CD1c-positive myeloid dendritic cell (primary cell): ENCODE measurements around the gene TBCA.
"Not testable (repeated sequence)": the region's sequence is repeated elsewhere in the genome, so short reads cannot be mapped to it uniquely, and the experiment has no call there.

Experiments
- DNase-seq: peaks from one replicate; pipeline ENCODE4 v3.0.0-alpha.2; 2016; ENCODE audit errors: extremely low spot score

The TBCA gene

DNA sequence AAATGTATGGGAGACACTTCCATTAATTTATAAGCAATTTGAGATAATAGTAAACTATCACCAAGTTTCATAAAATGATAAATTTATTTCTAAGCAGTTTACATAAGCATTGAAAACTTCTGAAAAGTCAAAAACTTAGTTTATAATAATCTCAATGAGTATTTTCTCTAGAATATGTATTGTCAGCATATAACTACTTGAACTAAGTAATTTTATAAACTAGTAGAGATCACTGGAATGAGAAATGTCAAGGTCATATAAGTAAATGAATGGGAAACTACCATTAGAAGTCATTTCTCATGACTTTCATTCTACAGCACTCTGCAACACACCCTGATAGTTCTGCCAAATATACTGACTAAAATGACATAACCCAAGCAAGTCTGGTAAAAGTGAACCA lies 3.4 kb downstream of the TBCA start:
- no peak for DNase-seq

DNA sequence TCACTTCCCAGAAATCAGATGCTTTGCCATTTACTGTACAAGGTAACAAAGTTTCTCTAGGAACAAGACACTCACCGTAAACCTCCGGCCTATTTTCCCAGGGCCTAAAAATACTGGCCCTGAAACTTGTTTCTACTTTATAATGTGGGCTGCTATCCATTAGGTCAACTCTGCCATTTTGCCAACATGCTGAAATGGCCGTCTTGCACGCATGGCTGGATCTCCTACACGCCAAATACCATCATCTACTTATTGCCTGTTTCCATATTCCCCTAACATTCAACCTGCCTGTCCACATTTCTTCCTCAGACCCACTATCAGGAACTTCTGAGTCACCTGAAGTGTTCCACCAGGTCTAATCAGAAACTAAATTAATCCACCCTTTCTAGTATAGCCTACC lies 4.7 kb downstream of the TBCA start:
- DNase-seq = no peak

DNA sequence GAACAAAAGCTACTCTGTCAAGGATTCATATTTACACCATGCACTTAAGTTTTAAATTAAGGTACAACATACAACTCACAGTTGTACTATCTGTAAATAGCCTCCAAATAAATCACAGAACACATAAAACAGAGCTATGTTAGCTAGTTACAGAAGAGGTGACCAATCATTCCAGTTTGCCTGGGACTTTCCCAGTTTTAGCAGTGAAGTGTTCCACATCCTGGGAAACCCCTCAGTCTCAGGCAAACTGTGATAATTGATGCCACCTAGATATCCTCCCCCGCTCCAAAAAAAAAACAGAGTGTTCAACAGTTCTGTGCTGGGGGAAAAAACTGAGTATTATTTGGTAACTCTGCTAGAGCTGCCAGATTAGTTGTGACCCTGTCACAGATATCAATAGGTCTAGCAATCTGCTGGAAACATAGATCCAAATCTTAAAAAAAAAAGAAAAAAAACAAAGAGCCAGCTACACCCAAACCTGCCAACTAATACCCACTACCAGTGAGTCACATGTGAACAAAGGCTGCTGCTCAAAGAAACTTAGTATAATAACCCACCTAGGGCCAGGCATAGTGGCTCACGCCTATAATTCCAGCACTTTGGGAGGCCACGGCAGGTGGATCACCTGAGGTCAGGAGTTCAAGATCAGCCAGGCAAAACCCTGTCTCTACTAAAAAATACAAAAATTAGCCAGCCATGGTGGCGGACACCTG lies 5.7 kb downstream of the TBCA start:
- no peak for DNase-seq

DNA sequence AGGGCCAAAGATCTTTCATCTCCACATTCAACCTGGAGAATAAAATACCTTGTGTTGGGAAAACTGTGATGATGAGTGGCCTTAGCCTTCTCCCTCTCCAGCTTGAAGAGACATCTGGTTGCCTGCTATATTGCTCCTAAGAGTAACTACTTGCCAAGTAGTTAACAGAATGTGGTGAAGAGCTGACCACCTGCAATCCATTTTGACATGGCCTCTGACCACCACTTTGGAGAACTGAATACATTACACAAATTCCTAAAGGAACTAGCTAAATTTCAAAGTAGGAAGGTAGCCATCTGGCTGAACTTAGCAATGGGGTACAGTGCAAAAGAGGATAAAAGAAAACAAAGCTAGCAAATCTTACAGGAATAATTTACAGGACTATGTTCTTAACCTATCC lies 7.2 kb downstream of the TBCA start:
- DNase-seq = no peak

DNA sequence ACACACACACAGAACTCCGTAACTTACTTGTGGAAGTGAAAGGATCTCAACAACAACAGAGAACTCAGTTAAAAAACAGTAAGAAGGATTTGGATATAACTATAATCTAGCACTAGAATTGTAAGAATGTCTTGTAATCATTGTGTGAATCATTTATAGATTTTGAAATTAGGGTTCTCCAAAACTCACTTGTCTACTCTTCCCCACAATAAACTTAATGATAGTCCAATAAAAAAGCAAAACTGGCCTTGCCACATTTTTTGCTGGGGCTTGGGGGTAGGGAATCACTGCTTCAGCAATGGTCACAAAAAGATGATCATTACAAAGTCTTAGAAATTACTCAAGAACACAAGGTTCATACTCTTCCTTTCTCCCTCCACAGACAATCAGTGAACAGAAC lies 8.8 kb downstream of the TBCA start:
- DNase-seq = no peak

DNA sequence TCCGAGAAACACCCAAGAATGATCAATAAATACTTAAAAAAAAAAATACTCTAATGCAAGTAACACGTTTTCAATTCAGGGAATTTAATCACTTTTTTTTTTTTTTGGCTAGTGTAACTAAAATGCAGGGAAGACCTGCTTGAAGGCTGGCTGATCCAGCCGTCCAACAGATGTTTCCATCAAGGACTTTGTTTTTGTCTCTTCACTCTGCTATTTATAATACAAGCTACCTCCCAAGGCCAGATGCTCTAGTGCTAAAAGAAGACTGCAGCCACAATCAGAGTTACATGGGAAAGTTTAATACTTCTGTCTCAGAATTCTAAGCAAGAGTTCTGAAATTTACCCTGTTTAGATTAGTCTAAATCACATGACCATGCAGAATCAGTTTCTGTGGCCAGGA lies 14.5 kb downstream of the TBCA start:
- no peak for DNase-seq

DNA sequence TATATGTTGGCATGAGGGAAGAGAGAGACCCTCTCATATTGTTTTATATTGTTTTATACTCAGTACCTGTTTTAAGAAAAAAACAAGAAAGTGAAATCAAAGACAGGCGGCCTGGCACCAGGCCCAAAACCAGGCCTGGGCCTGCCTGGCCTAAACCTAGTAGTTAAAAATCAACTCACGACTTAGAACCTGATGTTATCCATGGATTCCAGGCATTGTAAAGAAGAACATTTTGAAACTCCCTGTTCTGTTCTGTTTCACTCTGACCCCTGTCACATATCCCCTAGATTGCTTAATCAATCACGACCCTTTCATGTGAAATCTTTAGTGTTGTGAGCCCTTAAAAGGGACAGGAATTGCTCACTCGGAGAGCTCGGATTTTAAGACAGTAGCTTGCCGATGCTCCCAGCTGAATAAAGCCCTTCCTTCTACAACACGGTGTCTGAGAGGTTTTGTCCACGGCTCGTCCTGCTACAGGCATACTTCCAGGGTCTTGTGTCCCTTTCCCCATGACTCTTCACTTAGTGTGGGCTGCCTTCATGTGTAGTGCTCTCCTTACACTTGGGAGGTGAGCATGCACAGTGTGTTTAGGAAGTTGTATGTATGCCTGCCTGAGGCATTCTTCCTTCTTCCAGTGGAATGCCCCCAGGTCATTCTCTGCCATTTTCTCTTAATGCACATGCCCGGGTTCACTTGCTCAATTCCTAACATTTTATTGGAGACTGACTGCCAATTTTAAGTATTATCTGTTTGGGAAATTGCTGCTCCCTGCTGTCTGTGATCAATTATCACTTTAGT lies 17.8 kb downstream of the TBCA start:
- DNase-seq = no peak

DNA sequence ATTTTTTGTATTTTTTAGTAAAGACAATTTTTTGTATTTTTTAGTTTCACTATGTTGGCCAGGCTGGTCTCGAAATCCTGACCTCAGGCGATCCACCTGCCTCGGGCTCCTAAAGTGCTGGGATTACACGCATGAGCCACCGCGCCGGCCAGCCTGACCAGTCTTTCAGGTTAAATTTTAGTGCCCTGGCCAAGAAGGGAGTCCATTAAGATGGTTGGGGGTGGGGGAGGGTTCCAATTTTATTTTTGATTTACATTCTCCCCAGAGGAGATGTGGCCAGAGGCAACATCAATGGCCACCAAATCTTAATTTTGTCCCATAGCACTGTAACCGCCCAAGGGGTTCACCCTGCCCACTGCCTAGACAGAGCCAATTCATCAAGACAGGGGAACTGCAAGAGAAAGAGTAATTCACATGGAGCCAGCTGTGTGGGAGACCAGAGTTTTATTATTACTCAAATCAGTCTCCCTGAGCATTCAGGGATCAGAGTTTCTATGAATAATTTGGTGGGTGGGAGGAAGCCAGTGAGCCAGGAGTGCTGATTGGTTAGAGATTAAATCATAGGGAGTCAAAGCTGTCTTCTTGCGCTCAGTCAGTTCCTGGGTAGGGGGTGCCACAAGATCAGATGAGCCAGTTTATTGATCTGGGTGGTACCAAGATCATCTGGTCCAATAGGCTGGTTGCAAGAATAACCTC lies 24.7 kb downstream of the TBCA start:
- no peak for DNase-seq

DNA sequence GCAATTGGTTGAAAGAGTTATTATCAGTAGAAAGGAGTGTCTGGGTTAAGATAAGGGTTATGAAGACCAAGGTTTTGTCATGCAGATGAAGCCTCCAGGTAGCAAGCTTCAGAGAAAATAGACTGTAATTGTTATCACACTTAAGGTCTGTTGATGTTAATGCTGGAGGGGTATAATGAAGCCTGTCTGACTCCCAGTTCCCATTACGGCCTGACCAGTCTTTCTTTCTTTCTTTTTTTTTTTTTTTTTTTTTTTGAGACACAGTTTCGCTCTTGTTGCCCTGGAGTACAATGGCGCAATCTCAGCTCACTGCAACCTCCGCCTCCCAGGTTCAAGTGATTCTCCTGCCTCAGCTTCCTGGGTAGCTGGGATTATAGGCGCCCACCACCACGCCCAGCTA lies 25.2 kb downstream of the TBCA start:
- not testable (repeated sequence) for DNase-seq

DNA sequence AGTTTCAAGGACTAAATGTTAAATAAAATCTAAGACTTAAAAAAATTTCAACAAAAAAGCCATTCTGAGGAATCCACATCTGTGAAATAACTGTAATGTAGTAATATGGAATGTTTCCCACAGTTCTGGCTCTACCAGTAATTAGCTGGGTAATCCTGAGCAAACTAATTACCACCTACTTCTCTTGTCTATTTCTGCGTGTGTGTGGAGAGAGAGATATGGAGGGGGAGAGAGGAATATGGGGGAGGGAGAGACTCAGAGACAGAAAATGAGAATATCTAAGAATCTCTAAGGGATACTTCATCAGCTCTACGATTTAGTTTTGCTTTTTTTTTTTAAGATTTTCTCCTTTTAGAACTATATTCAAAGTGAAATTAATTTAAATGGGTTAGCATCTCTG lies 28.0 kb downstream of the TBCA start:
- DNase-seq = no peak

DNA sequence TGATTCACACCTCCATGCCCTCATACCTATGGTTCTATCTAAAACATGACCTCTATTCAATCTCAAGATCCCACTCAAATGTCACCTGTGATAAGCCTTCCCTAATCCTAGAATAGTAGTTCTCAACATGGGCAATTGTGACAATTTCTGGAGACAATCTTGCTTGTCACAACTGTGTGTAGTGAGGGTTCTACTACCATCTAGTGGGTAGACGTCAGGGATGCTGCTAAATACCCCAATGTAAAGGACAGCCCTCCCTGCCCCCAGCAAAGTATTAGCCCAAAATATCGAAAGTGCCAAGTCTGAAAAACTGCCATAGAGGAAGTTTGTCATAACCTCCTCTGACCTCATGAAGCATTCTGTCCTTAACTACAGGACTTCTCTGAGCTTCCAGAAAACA lies 32.0 kb downstream of the TBCA start:
- no peak for DNase-seq

DNA sequence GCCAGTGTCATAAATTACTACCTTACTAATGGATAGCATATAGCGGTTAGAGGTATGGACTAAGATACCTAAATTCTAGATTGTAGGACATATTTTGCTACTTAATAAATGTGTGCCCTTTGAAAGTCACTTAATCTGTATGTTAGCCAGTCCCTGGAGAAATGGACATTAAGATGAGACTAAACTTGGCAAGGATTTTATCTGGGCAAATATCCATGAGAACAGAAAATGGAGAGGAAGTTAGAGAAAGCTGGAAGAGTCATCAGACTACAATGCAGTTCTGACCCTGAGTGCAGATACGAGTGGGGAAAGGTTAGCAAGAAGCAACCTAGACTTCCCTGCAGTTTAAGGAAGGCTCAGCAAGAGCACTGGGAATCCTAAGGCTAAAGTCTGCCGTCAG lies 33.0 kb downstream of the TBCA start:
- DNase-seq = no peak

DNA sequence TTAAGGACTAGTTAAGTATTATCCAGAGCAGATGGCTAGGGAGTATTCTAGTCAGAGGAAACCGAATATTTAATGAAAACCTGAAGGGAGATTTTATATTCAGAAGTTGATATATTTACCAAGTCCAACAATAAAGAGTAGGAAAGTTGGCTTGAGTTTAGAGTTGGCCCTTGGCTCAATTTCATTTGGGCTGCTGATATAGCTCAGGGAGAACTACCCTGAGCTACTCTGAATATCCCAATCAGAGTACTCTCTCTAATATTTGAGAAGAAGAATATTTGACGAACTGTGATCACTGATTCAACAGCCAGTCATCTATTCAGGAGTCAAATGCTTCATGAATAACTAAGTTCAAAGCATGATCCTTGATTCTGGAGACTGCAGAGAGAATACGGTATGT lies 34.5 kb downstream of the TBCA start:
- DNase-seq = no peak

DNA sequence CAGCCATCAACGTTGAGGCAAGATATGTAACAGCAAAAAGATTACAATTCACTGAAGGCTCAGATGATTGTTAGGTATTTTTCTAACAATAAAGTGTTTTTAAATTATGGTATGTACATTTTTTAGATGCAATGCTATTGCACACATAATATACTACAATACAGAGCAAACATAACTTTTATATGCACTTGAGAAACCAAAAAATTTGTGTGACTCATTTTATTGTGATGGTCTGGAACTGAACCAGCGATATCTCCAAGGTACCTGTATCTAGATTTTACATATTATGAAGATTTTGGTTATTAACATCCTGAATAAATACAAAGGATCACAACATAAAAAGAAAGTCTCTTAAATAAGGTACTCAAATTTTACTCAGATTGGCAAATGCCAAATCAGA lies 41.3 kb downstream of the TBCA start:
- no peak for DNase-seq

DNA sequence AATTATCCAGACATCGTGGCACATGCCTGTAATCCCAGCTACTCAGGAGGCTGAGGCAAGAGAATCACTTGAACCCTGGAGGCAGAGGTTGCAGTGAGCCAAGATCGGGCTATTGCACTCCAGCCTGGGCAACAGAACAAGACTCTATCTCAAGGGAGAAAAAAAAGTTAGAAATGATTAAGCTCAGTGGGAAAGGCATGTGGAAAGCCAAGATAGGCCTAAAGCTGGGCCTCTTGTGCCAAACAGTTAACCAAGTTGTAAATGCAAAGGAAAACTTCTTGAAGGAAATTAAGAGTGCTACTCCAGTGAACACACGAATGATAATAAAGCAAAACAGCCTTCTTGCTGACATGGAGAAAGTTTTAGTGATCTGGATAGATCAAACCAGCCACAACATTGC lies 43.0 kb downstream of the TBCA start:
- no peak for DNase-seq

DNA sequence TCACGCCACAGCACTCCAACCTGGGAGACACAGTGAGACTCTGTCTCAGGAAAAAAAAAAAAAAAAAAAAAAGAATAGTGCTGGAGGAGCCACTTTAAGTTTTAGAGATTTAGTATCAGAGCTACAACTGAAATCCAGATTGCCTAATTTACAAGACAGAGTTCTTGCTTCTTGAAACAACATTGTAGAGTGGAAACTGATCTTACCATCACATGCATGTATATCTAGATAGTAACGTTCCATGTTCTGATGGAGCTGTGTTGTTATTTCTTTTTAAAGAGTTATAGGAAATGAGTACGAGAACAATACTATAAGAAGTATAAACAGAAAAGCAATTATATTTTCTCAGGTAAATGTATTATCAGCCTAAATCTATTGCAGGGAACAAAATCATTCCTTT lies 48.9 kb downstream of the TBCA start:
- no peak for DNase-seq

DNA sequence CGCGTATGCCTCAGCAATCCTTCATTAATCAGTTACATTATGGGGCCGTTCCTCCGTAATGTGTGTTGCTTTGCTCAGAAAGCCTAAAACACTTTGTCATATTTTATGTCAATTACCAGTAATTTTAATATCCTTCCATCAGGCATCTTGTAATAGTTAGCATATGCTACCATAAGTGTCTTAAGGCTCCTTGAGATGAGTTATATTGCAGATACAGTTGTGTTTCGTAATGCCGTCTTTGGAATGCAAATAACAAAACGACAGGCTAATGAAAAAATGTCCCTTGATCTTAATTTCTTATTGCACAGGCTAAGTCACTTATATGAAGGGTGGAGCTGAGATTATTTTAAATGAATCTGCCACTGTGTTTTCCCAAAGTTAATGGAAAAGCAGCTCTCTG lies 50.5 kb downstream of the TBCA start:
- DNase-seq = no peak

DNA sequence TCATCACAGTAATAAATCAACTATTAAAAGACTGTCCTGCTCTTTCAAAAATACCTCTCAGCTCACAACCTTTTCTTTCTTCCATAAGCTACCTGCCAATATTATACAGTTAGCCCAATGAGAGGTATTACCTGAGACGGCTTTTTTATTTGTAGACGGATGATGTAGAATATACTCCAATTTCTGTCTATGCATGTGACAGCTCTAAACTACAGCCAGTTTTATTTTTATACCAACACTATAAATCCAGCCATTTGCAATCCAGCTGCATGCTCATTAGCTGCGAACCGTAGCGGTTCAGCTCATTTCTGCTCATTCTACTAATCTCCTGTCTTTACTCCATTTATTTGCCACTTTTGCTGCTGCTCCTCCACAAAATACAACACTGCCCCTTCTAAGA lies 51.2 kb downstream of the TBCA start:
- no peak for DNase-seq

DNA sequence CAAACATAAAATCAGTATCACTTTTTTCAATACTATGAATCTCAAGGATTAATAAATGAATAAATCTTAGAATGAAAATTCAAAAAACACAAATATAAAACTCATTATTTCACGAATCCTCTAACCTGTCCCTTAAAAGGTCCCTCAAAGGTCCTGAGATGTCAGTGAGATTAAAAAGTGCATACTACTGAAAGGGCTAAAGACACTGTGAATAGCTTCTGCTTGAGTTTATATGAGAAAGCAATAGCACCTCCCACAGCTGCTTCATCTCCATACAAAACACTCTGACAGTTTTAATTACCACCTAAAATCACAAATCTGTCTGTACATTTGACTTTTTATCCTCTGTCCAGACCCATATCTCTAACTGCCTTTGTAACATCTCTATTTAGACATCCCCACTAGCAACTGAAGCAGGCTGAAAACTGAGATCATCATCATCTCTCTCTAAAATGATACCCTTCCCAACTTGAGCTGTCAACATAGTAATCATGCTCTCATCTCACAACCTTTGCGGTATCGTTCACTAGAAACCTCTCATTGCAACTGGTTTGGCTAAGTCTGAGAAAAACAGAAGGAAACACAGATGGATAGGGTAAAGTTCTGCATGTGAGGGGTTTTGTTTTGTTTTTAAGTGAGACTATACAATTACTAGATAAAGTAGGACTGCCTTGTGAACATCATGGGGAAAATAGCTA lies 56.3 kb downstream of the TBCA start:
- DNase-seq = no peak

DNA sequence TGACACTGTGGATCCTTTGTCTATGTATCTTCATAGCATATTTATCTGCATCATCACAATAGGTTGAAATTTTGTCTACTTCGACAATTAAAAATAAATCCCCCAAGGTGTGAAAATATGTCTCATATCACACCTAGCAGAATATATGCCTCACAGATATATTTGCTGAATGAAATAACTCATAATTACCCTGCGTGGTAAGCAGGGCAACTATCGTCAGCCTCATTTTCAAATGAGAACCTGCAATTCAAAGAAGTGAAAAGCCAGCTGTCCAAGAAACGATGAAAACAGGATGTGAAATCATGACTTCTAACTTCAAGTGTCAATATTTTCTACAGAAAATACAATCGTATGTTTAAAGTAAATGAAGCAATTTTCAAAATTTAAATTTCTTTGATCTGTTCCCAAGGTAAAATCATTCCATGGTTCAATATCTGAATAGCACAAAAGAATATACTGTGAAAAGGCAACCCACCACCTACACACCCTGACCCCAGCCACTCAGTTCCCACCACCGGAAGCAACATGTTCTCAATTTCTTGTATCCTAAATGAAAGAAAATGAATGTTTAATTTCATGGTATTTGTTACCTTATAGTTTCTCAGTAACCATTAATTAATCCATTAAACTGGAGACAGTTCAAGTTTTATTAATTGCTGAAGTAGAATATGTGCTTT lies 57.1 kb downstream of the TBCA start:
- no peak for DNase-seq

DNA sequence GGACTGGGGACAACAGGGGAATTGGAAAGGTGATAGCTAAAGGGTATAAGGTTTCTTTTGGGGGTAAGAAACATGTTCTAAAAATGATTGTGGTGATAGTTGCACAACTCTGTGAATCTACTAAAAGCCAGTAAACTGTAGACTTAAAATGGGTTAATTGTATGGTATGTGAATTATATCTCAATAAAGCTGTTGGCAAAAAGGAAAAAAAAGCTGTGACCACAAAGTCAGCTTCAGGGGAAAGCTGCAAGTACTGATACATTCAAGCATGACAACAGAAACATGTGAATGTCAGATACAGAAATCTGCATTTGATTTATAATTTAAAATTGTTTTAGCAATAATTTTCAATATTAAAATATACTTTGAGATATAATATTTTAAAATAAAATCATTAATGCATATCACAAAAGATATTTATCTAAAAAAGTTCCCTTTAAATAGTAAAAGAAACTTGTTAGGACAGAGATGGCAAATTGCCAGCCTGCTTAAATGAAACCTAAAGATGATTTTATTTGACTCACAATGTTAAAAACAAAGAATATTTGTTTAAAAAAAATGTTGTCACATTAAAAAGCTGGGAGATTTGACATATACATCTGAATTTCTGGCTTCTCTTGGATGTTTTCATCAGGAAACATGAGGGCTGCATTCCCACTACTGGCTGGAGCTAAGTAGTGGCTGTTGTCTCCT lies 66.0 kb downstream of the TBCA start:
- DNase-seq = no peak
